ENCODE measurements around the gene PTPN23.
"Not testable (repeated sequence)": the region's sequence is repeated elsewhere in the genome, so short reads cannot be mapped to it uniquely, and the experiment has no call there.

The PTPN23 gene

DNA sequence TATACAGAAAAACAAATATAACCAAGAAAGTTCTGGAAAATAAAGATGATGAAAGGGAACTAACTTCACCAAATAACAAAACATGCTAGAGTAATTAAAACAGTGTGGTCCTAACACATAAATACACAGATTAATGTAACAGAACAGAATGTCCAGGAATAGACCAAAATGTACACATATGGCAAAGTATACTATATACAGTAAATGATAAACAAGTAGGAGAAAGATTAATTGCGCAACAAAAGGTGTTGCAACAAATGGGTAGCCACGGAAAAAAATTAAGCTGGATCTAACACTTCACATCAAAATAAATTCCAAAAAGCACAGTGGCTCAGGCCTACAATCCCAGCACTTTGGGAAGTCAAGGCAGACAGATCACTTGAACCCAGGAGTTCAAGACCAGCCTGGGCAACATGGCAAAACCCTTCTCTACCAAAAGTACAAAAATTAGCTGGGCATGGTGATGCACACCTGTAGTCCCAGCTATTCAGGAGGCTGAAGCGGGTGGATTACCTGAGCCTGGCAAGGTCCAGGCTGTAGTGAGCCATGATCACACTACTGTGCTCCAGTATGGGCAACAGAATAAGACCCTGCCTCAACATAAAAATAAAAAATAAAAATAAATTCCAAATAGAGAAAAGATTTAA is 75.1 kb downstream of the PTPN23 start:
- TF ChIP-seq CTCF (IDR thresholded peaks at IDR 0.05; ENCODE audit: low read depth, low read length, poor library complexity, severe bottlenecking) = no peak
- Histone ChIP-seq H3K27ac (ENCODE audit: low read depth, low read length) (no peak overlapping the region), H3K9me2 (replicated peaks; ENCODE audit: control insufficient read depth, low read length) (no peaks in the 10 kb centered on the region), H3K4me1 (ENCODE audit: control insufficient read depth, low read length) (no peaks in the 10 kb centered on the region), H3K9me3 (ENCODE audit: control insufficient read depth, insufficient read depth, low read length) (no peaks in the 10 kb centered on the region), H3K79me2 (ENCODE audit: control insufficient read depth, low read length) (peaks cover 77% of the 10 kb centered on the region), H3K4me3 (ENCODE audit: low read length) (no peak overlapping the region), H3K27me3 (ENCODE audit: control insufficient read depth, low read length) (no peaks in the 10 kb centered on the region), H3K4me2 (ENCODE audit: low read length) (no peak overlapping the region), H4K20me1 (ENCODE audit: control insufficient read depth, insufficient read depth, low read depth, low read length) (peaks cover 7% of the 10 kb centered on the region; the same call in 1 of the 2 replicates), H3F3A (ENCODE audit: control insufficient read depth, insufficient read depth) (no peaks in the 10 kb centered on the region), H3K36me3 (ENCODE audit: control insufficient read depth, low read length) (no peaks in the 10 kb centered on the region)

GRCh38 chr3:47456984-47457383 is 76.2 kb downstream of the PTPN23 start:
- Histone ChIP-seq H3K27me3 (ENCODE audit: control insufficient read depth, low read length) (no peaks in the 10 kb centered on the region), H4K20me1 (ENCODE audit: control insufficient read depth, insufficient read depth, low read depth, low read length) (peaks cover 11% of the 10 kb centered on the region; the same call in 1 of the 2 replicates), H3F3A (ENCODE audit: control insufficient read depth, insufficient read depth) (no peaks in the 10 kb centered on the region), H3K4me2 (ENCODE audit: low read length) (no peak overlapping the region), H3K9me3 (ENCODE audit: control insufficient read depth, insufficient read depth, low read length) (no peaks in the 10 kb centered on the region), H3K4me1 (ENCODE audit: control insufficient read depth, low read length) (no peaks in the 10 kb centered on the region), H3K9me2 (replicated peaks; ENCODE audit: control insufficient read depth, low read length) (no peaks in the 10 kb centered on the region), H3K79me2 (ENCODE audit: control insufficient read depth, low read length) (peaks cover 82% of the 10 kb centered on the region), H3K36me3 (ENCODE audit: control insufficient read depth, low read length) (no peaks in the 10 kb centered on the region), H3K4me3 (ENCODE audit: low read length) (no peak overlapping the region), H3K27ac (ENCODE audit: low read depth, low read length) (no peak overlapping the region)
- no peak for TF ChIP-seq EZH2phosphoT487 (IDR thresholded peaks at IDR 0.05; ENCODE audit: borderline replicate concordance, low read length)
- no peak for TF ChIP-seq CTCF (IDR thresholded peaks at IDR 0.05; ENCODE audit: low read depth, low read length, poor library complexity, severe bottlenecking)

GRCh38 chr3:47459534-47460085 is 78.8 kb downstream of the PTPN23 start:
- Histone ChIP-seq H4K20me1 (ENCODE audit: control insufficient read depth, insufficient read depth, low read depth, low read length) (0 out of 2 replicates have a peak, but pooled peaks cover 13% of the 10 kb centered on the region), H3K79me2 (ENCODE audit: control insufficient read depth, low read length) (peaks cover 81% of the 10 kb centered on the region)
- not testable (repeated sequence) for H3K27me3 ChIP-seq (ENCODE audit: control insufficient read depth, low read length); H3K4me2 ChIP-seq (ENCODE audit: low read length); H3F3A ChIP-seq (ENCODE audit: control insufficient read depth, insufficient read depth); H3K36me3 ChIP-seq (ENCODE audit: control insufficient read depth, low read length); H3K27ac ChIP-seq (ENCODE audit: low read depth, low read length); H3K9me2 ChIP-seq (replicated peaks; ENCODE audit: control insufficient read depth, low read length); H3K4me3 ChIP-seq (ENCODE audit: low read length); H3K4me1 ChIP-seq (ENCODE audit: control insufficient read depth, low read length); H3K9me3 ChIP-seq (ENCODE audit: control insufficient read depth, insufficient read depth, low read length)
